Astrocyte (in vitro differentiated cells and primary cell): ENCODE data around the gene IQCB1.

Experiments used
- EZH2 ChIP-seq: IDR thresholded peaks from 2 replicates; pipeline ENCODE4 v1.6.1; 2012; ENCODE audit warnings: mild to moderate bottlenecking, low read length, inconsistent platforms; ENCODE audit not compliant: insufficient read depth
- TF ChIP-seq, protein P1 (sequence below): IDR thresholded peaks from 2 replicates; pipeline ENCODE4 v1.5.1; 2011; ENCODE audit warnings: low read depth, mild to moderate bottlenecking, inconsistent platforms, low read length, moderate library complexity; ENCODE audit not compliant: insufficient read depth

DNA sequence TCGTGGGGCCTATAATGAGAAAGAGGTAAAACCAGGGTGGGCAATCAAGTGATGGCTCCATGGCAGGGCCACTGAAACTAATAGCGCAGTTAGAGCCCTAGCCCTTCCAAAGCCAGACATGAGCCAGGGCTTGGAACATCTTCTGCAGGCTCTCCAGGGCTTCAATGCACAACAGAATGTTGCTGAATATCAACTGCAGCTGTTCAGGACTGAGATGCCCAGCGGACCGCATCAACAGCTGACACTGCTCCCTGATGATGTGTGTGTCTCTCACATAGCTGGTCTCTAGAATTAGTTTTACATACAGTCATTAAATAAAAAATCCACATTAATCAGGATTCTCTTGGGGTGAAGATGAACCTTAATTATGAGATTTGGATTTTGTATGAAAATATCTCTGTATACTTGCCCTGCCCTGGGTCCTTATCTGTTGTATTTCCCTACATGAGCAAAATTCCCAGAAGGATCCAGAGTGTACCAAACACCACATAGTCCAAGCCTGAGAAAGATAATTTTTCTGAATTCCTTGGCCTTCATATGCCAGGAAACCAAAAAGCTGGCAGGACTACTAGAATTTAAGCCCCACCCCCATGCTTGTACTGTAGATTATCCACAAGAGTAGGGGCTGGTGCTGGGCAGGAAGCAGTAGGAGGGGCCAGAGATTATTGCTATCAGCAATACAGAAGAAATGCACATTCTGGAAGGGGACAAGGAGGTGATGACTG lies 77.6 kb downstream of the IQCB1 start:
- TF ChIP-seq, protein P1, sequence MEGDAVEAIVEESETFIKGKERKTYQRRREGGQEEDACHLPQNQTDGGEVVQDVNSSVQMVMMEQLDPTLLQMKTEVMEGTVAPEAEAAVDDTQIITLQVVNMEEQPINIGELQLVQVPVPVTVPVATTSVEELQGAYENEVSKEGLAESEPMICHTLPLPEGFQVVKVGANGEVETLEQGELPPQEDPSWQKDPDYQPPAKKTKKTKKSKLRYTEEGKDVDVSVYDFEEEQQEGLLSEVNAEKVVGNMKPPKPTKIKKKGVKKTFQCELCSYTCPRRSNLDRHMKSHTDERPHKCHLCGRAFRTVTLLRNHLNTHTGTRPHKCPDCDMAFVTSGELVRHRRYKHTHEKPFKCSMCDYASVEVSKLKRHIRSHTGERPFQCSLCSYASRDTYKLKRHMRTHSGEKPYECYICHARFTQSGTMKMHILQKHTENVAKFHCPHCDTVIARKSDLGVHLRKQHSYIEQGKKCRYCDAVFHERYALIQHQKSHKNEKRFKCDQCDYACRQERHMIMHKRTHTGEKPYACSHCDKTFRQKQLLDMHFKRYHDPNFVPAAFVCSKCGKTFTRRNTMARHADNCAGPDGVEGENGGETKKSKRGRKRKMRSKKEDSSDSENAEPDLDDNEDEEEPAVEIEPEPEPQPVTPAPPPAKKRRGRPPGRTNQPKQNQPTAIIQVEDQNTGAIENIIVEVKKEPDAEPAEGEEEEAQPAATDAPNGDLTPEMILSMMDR, result no peak
- no peak for TF ChIP-seq EZH2
